Gastroesophageal sphincter (tissue), 4 donors: ENCODE results near the gene APBB1. TPM values are rescaled to one million over a fixed set of nuclear protein-coding genes. Genes with fewer than 3 reads are reported as not detected.

Experiments
- ATAC-seq: fragments of 150-250 bp; one replicate; pipeline ENCODE4 v1.9.1; 2016; ENCODE audit warnings: mild to moderate bottlenecking, moderate library complexity
- H3K27ac ChIP-seq, 4 donors: fragments of 200-600 bp; sonication (generic) in 3 of 4; 1 replicate in 3 of 4; 2 replicates in 1 of 4; pipeline ENCODE4 v1.5.1; 2016 to 2019
- H3K27me3 ChIP-seq: fragments of 200-600 bp; sonication (generic); one replicate; pipeline ENCODE4 v1.5.1; 2019
- H3K36me3 ChIP-seq, 2 donors: fragments of 200-600 bp; sonication (generic); one replicate each; pipeline ENCODE4 v1.5.1; 2019; ENCODE audit warnings: control low read depth in 1 of 2
- H3K4me1 ChIP-seq, 3 donors: fragments of 200-600 bp; sonication (generic); 1 replicate in 2 of 3; 2 replicates in 1 of 3; pipeline ENCODE4 v1.5.1; 2016 to 2019; ENCODE audit warnings: control low read depth in 2 of 3
- H3K4me3 ChIP-seq, 2 donors: fragments of 200-600 bp; sonication (generic); one replicate each; pipeline ENCODE4 v1.5.1; 2019; ENCODE audit warnings: mild to moderate bottlenecking in 1 of 2, moderate library complexity in 1 of 2
- H3K9me3 ChIP-seq, 3 donors: fragments of 200-600 bp; sonication (generic); one replicate each; pipeline ENCODE4 v1.5.1; 2017 to 2019; ENCODE audit warnings: control low read depth in 2 of 3
- CTCF ChIP-seq, 4 experiments: fragments of 200-600 bp in 2 of 4; fragments of 450-650 bp in 2 of 4; sonication (generic) in 1 of 4; IDR thresholded peaks; one replicate each; pipeline ENCODE4 v1.5.1; 2017 to 2019; ENCODE audit warnings: antibody characterized with exemption in 4 of 4, mild to moderate bottlenecking in 2 of 4, moderate library complexity in 2 of 4
- EP300 ChIP-seq: sonication (generic); formaldehyde crosslinking; IDR thresholded peaks from one replicate; pipeline ENCODE4 v1.6.1; 2017; ENCODE audit warnings: antibody characterized with exemption, mild to moderate bottlenecking
- POLR2A ChIP-seq, 2 donors: fragments of 450-650 bp; IDR thresholded peaks; one replicate each; pipeline ENCODE4 v1.6.1; 2017; ENCODE audit warnings: antibody characterized with exemption in 2 of 2, mild to moderate bottlenecking in 2 of 2, moderate library complexity in 1 of 2
- POLR2AphosphoS5 ChIP-seq: sonication (generic); formaldehyde crosslinking; IDR thresholded peaks from one replicate; pipeline ENCODE4 v1.6.1; 2017; ENCODE audit warnings: antibody characterized with exemption
- WGBS, 2 donors: methylation state at CpG; one replicate each; pipeline ENCODE4 v1.1.5; 2018; ENCODE audit warnings: low coverage in 1 of 2; 5-methylcytosine and 5-hydroxymethylcytosine counted together
- total RNA-seq, 4 donors: library from RNA; depleted of rRNA; stranded (reverse); fragments of >200 nt; gene quantifications; one replicate each; pipeline ENCODE4 v1.1.0, GENCODE V29; 2016

The APBB1 gene
- total RNA-seq, 4 donors from 2014 or later = 55.9 to 149 (median 73.1) TPM

- peaks cover 0 to 22% (median 12%) of the 10 kb centered on the region in 3 donors for H3K4me1 ChIP-seq
- H3K27ac ChIP-seq = peak within 1 kb of the TSS; percentile 82 to 96 (median 92)
- H3K36me3 ChIP-seq = peaks cover 0 to 23% of the 10 kb centered on the region in 2 donors
- WGBS, 2 donors = 0% methylated on average over 6 of the region's 63 CpGs; no CpG with 5 or more reads in 1 of the 2 donors
- no peaks in the 10 kb centered on the region for H3K27me3 ChIP-seq
- no peaks in the 10 kb centered on the region for H3K9me3 ChIP-seq
- peak; percentile 97 for ATAC-seq
- TF ChIP-seq POLR2AphosphoS5 (peak; percentile 83), CTCF (IDR thresholded peaks at IDR 0.05) (no peak), POLR2A (IDR thresholded peaks at IDR 0.05) (peak; percentile 67 to 71), EP300 (no peak)
- peak within 1 kb of the TSS; percentile 78 to 86 for H3K4me3 ChIP-seq
Observed at GRCh38 chr11:6389905-6390717, 28.8 kb downstream of the APBB1 start, which contains the start of gene SMPD1. Gene SMPD1 (plus strand): TSS chr11:6390474. CDS start chr11:6390599, 125 bp downstream.

- WGBS, 2 donors = 90 to 92% methylated on average over 1 of the region's 1 CpG
- H3K27me3 ChIP-seq = no peaks in the 10 kb centered on the region
- H3K36me3 ChIP-seq = peaks cover 0 to 10% of the 10 kb centered on the region in 2 donors
- no peak for ATAC-seq
- peaks cover 0 to 22% (median 12%) of the 10 kb centered on the region in 3 donors for H3K4me1 ChIP-seq
- no peak for TF ChIP-seq CTCF (IDR thresholded peaks at IDR 0.05)
- no peak for TF ChIP-seq POLR2AphosphoS5
- TF ChIP-seq EP300 = no peak
- no peak for TF ChIP-seq POLR2A (IDR thresholded peaks at IDR 0.05)
- peak overlapping the region in 3 of 4 donors; percentile 91 to 96 (median 93) for H3K27ac ChIP-seq
- H3K9me3 ChIP-seq = no peaks in the 10 kb centered on the region
- H3K4me3 ChIP-seq = no peak overlapping the region
Observed at GRCh38 chr11:6388748-6389147, 30.1 kb downstream of the APBB1 start.

GRCh38 chr11:6387811-6388599 is 30.9 kb downstream of the APBB1 start:
- Histone ChIP-seq H3K9me3 (no peaks in the 10 kb centered on the region), H3K27me3 (no peaks in the 10 kb centered on the region), H3K36me3 (peaks cover 0 to 2% of the 10 kb centered on the region in 2 donors), H3K4me1 (peaks cover 0 to 22% (median 12%) of the 10 kb centered on the region in 3 donors), H3K4me3 (no peak overlapping the region), H3K27ac (peak overlapping the region in 3 of 4 donors; percentile 2 to 93 (median 91))
- TF ChIP-seq CTCF (IDR thresholded peaks at IDR 0.05) (no peak), POLR2AphosphoS5 (no peak), POLR2A (IDR thresholded peaks at IDR 0.05) (no peak), EP300 (no peak)
- ATAC-seq = no peak
- whole genome bisulfite sequencing, 2 donors = 60 to 72% methylated on average over 7 to 11 of the region's 12 CpGs

- no peaks in the 10 kb centered on the region for H3K9me3 ChIP-seq
- H3K4me1 ChIP-seq = peaks cover 0 to 7% (median 0%) of the 10 kb centered on the region in 3 donors
- 75 to 100% methylated on average over 1 of the region's 7 CpGs for WGBS, 2 donors
- H3K4me3 ChIP-seq = no peak overlapping the region
- no peaks in the 10 kb centered on the region for H3K27me3 ChIP-seq
- TF ChIP-seq POLR2AphosphoS5 (no peak), POLR2A (IDR thresholded peaks at IDR 0.05) (no peak), CTCF (IDR thresholded peaks at IDR 0.05) (no peak), EP300 (no peak)
- H3K27ac ChIP-seq = no peak overlapping the region
- H3K36me3 ChIP-seq = no peaks in the 10 kb centered on the region
- ATAC-seq = no peak
Observed at GRCh38 chr11:6385046-6385777, 33.7 kb downstream of the APBB1 start.
